22Rv1 (cell line): Measurements from ENCODE around the gene C6orf62.

ENCODE experiments used
- ZFX ChIP-seq: fragments of 450-650 bp; IDR thresholded peaks from 2 replicates; pipeline ENCODE4 v1.6.1; 2017; ENCODE audit warnings: antibody characterized with exemption, borderline replicate concordance
- TF ChIP-seq, protein P1 (sequence below): fragments of 450-650 bp; IDR thresholded peaks from 2 replicates; pipeline ENCODE4 v1.5.1; 2017; ENCODE audit warnings: mild to moderate bottlenecking

DNA sequence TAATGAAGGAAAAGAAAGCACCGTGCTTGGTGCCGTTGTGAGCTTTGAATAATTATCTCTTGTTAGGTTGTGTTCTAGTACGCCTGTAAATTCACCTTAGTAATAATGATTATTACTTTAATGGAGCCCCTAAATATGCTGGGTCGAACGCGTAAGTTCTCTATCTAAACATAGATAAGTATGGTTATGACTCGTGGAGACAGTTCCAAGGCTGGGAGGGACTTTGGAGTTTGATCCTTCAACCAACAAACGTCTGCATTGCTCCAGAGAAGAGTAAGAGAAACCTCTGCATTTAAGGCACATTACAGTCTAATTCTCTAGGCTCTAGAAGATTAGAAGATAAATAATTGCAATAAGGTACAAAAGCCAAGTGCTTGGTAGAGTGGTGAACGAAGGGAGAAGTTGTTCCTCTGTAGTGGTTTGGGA is 51.6 kb downstream of the C6orf62 start:
- TF ChIP-seq, protein P1, sequence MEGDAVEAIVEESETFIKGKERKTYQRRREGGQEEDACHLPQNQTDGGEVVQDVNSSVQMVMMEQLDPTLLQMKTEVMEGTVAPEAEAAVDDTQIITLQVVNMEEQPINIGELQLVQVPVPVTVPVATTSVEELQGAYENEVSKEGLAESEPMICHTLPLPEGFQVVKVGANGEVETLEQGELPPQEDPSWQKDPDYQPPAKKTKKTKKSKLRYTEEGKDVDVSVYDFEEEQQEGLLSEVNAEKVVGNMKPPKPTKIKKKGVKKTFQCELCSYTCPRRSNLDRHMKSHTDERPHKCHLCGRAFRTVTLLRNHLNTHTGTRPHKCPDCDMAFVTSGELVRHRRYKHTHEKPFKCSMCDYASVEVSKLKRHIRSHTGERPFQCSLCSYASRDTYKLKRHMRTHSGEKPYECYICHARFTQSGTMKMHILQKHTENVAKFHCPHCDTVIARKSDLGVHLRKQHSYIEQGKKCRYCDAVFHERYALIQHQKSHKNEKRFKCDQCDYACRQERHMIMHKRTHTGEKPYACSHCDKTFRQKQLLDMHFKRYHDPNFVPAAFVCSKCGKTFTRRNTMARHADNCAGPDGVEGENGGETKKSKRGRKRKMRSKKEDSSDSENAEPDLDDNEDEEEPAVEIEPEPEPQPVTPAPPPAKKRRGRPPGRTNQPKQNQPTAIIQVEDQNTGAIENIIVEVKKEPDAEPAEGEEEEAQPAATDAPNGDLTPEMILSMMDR = no peak
- TF ChIP-seq ZFX = no peak
